GM12874 (cell line): ENCODE measurements around the gene MFAP4.

Source experiments
- CTCF ChIP-seq: IDR thresholded peaks from 2 replicates; pipeline ENCODE4 v1.5.1; 2011; ENCODE audit warnings: low read depth, mild to moderate bottlenecking, control low read depth, low read length, moderate library complexity; ENCODE audit not compliant: insufficient read depth

MFAP4 gene

GRCh38 chr17:19390951-19391350 lies 4.0 kb upstream of the MFAP4 start:
- TF ChIP-seq CTCF: no peak

GRCh38 chr17:19388791-19389785 lies 2.1 kb upstream of the MFAP4 start:
- TF ChIP-seq CTCF: no peak

- TF ChIP-seq CTCF: no peak
Measured at GRCh38 chr17:19387921-19388521, 1.0 kb upstream of the MFAP4 start.

GRCh38 chr17:19386051-19386929 lies 700 bp downstream of the MFAP4 start:
- no peak for TF ChIP-seq CTCF

- no peak for TF ChIP-seq CTCF
Measured at GRCh38 chr17:19385521-19385983, 1.4 kb downstream of the MFAP4 start.

- TF ChIP-seq CTCF: no peak
Measured at GRCh38 chr17:19384723-19385391, 2.1 kb downstream of the MFAP4 start.
